NCI-H146 (cell line): ENCODE measurements around the gene DPP6.
A peak's percentile ranks its signal among the peaks of the same experiment; 100 is the strongest.
"Not testable (repeated sequence)": the region's sequence is repeated elsewhere in the genome, so short reads cannot be mapped to it uniquely, and the experiment has no call there.

Experiments
- DNase-seq: peaks from one replicate; lab custom pipeline; 2025; lab: John Stamatoyannopoulos, UW

The DPP6 gene

GRCh38 chr7:154148791-154149516 lies 96.8 kb downstream of the DPP6 start:
- not testable (repeated sequence) for DNase-seq

- DNase-seq: not testable (repeated sequence)
Observed at GRCh38 chr7:154150656-154151055, 98.5 kb downstream of the DPP6 start.

- DNase-seq: not testable (repeated sequence)
Observed at GRCh38 chr7:154151306-154151705, 99.1 kb downstream of the DPP6 start.

DNA sequence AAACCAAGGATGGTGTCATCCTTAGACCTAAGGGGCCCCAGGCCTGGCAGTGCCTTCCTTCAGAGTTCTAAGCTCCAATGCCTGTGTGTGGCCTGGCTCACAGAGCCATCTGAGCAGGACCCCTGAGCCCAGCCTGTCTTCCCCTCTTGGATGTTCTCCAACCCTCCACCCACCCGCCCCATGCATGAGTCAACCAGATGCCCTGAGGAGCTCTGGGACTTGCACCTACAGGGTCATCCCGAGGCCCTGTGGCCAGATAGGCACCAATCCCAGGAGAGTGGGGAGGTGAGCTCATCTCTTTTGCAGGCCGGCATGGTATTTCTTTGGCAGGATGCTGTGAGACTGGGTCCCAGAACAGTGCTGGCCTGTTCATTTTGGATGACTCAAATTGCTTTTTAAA lies 103.7 kb downstream of the DPP6 start:
- DNase-seq: not testable (repeated sequence)

GRCh38 chr7:154162921-154163320 lies 110.7 kb downstream of the DPP6 start:
- not testable (repeated sequence) for DNase-seq

- DNase-seq: peak; percentile 23
Observed at GRCh38 chr7:154163642-154164041, 111.4 kb downstream of the DPP6 start.

- DNase-seq: no peak
Observed at GRCh38 chr7:154167051-154167450, 114.9 kb downstream of the DPP6 start.

DNA sequence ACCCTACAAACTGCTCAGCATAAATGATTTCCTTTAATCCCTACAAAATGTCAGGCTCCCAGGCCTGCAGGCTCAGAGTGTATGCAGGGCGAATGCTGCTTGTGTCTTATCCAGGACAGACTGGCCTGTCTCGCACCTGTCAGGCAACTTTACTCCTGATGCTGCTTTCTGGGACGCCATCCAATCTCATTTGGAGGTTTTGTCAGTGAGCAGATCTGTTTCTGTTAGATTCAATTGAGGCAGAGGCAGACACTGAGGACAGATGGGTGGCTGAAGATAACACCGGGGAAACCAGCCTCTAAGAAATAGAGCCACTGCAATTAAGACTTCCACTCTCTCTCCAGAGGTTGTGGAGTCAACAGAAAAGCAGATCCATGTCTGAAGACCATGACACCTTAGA lies 115.6 kb downstream of the DPP6 start:
- no peak for DNase-seq

DNA sequence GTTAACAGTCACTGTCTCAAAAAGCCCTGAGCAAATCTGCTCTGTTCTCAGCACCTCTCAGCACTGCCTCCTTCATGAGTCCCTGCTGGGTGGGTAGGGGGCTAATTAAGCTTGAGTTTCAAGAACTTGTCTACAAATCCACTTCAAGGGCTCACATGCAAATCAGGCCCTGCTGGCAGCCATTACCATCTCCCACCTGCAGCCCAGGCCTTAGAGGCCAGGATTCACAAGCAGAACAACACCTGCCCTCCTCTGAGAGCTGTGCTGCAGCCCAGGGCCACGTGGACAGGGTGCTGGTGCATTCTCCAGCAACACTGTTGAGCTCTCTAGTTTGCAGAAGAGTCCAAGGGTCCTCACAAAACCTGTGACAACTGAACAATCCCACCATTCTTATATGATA lies 119.2 kb downstream of the DPP6 start:
- DNase-seq: peak; percentile 54

- DNase-seq: no peak
Observed at GRCh38 chr7:154172236-154172635, 120.0 kb downstream of the DPP6 start.

GRCh38 chr7:154177584-154177983 lies 125.4 kb downstream of the DPP6 start:
- DNase-seq: no peak

DNA sequence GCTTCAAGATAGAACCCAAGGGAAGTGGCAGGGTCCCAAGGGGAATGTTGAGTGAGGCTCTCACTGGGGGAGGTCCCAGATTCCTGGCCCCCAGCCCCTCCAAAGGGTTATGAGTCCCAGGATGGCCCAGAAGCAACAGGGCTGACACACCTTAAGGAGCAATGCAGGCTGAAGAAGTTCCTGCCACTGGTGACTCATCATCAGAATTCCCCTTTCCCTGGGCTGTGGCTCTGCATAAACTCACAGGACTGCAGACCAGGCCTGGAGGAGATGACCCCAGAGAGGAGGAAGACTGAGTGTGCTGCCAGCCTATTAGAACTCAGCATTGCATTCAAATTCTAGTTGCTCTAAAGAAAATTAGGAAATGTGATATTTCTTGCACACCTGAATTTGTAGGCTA lies 126.7 kb downstream of the DPP6 start:
- no peak for DNase-seq

GRCh38 chr7:154183482-154183881 lies 131.3 kb downstream of the DPP6 start:
- no peak for DNase-seq

- DNase-seq: no peak
Observed at GRCh38 chr7:154183946-154184345, 131.7 kb downstream of the DPP6 start.

DNA sequence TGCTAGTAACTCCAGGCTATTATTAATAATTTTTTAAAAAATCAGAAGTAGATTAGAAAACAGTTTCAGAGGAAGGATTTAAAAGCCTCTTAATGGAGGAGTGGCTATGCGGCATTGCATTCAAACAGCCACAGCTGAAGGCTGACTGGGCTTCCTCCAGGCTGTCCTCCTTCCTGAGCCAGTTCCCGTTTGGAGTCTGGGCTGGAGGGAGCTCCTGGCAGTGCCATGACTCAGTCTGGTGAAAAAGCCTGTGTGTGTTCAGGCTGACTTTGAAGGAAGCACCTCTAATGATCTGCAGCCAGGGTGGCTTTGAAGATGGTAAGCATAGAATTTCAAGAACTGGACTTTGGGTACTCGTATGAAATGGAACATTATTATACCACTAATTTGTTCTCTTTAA lies 134.6 kb downstream of the DPP6 start:
- no peak for DNase-seq

- no peak for DNase-seq
Observed at GRCh38 chr7:154188330-154188729, 136.1 kb downstream of the DPP6 start.

DNA sequence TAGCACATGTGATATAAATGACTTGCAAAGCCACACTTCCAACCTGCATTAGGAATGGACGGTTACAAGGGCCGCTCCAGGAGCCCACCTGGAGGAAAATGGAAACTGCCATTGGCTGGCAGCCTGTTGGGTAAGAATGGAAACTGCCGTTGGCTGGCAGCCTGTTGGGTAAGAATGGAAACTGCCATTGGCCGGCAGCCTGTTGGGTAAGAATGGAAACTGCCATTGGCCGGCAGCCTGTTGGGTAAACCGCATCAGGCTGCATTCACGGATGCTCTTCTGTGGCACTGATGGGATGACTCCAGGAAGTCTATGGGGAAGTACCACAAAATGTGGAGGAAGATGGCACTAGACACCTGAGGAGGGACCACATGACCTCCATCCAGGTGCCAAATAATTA lies 143.1 kb downstream of the DPP6 start:
- DNase-seq: no peak

DNA sequence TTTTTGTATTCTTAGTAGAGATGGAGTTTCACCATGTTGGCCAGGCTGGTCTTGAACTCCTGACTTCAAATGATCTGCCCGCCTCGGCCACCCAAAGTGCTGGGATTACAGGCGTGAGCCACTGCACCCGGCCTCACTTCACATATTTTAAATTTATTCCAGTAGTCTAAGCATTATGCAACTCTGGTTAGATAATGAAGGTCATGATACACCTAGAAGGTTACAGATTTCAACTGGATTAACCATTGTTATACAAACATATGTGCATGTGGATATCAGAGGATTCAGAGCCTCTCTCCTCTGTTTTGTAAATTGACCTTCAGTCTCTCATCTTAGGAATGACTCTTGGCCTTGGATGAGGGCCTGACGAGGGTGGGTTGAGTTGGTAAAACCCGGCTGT lies 146.3 kb downstream of the DPP6 start:
- DNase-seq: no peak

DNA sequence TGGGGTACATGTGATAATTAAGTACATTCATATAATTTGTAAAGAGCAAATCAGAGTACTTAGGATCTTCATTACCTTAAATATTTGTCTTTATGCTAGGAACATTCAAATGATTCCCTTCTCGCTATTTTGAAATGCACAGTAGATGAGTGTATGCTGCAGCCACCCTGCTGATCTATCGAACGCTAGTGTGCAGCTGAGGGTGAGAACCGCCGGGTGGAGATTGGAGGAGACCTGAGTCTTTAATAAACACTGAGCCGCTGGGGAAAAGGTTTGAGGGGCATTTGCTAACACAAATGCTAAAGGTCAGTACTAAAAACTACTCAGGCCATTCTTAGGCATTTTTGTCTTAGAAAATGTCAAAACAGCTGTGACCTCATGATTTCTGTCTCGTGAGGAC lies 148.0 kb downstream of the DPP6 start:
- no peak for DNase-seq

DNA sequence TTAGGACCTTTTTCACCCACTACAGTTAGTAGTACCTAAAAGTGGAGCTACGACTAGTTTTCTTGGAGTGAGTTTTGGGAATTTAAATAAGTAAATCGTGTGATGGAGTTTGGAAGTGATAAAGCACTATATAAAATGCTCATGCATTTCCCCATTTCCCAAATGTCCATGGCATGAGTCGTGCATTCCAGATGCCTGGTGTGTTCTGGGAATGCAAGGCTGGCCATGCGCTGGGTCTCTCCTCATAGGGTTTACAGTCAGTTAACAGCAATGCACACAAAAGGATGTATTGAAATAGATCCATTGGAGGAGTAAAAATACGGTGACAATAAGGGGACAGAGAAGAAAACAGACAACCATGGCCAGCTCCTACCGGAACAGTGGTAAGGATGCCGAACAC lies 149.8 kb downstream of the DPP6 start:
- DNase-seq: no peak

DNA sequence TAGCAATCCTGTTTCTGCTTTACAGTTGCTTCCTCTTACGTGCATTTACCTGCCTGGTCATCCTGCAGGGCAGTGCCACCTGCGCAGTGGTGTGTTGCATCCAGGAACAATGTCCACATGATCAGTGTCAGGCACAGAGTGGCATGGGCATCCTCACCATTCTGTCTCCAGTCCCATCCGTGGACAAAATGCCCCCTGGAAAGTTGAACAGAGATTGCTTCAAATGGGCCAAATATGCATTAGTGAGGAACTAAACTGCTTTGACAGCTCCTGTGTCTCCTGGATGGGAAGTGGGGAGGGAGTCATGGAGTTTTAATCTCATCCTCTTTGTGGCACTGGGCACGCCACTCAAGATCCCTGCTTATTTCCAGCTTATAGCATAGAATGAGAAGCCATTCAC lies 151.8 kb downstream of the DPP6 start:
- no peak for DNase-seq

- no peak for DNase-seq
Observed at GRCh38 chr7:154212861-154213260, 160.7 kb downstream of the DPP6 start.

GRCh38 chr7:154217688-154218340 lies 165.6 kb downstream of the DPP6 start:
- no peak for DNase-seq

DNA sequence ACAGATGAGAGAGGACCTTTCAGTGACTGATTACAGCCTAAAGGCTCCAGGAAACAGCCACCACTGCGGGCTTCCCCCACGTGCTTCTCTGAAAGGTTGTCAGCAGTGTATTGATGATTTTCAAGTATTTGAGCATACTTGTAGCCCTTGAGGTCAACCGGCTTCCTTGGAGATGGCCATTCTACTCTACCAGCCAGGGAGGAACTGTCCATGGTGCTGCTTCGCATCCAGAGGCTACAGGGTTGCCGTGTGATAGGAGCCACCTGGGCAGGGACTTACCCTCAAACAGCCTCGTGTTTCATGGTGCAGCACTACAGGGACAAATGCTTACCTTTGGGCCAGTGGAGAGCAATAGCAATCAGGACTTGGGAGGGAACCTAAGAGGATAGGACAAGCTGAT lies 179.5 kb downstream of the DPP6 start:
- DNase-seq: no peak
